ENCODE data around the gene OR10C1. TPM values are rescaled to one million over a fixed set of nuclear protein-coding genes. Genes with fewer than 3 reads are reported as not detected.

The OR10C1 gene
- total and polyA plus RNA-seq, 2 donors (not counting 1 experiment from before 2014, with no cell fraction given), result not detected

DNA sequence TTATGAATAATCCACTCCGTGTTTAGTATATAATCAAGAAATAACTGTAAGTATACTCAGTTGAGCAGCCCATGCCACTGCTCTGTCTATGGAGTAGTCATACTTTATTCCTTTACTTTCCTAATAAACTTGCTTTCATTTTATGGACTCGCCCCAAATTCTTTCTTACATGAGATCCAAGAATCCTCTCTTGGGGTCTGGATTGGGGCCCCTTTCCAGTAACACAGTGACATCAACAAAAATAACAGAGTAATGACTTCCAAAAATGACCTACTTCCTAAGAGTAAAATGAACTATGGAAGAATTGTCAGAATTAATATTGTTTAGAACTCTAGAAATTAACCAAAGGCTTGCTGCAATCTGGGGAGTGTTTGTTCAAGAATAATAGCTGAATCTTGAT lies 26.7 kb downstream of the OR10C1 start:
- Histone ChIP-seq H3K79me2 (ENCODE audit: control insufficient read depth, insufficient read depth, low read length) (no peaks in the 10 kb centered on the region), H3K4me1 (ENCODE audit: control insufficient read depth, extremely low read depth, insufficient read depth, low read length) (no peaks in the 10 kb centered on the region), H3K4me3 (replicated peaks in 1 of 4; ENCODE audit: control extremely low read depth in 1 of 4, insufficient read depth in 1 of 4, low read depth in 3 of 4, low read length in 4 of 4) (no peak overlapping the region), H3K9me3 (ENCODE audit: control insufficient read depth, insufficient read depth, low read depth, low read length) (no peaks in the 10 kb centered on the region), H3K4me2 (ENCODE audit: extremely low read depth, insufficient read depth, low read length) (no peak overlapping the region), H3K27ac (ENCODE audit: insufficient read depth, low read length) (no peak overlapping the region), H2AFZ (ENCODE audit: low read length) (no peak overlapping the region), H3K9ac (ENCODE audit: insufficient read depth, low read length) (no peak overlapping the region), H3K36me3 (ENCODE audit: control insufficient read depth, insufficient read depth, low read length) (no peaks in the 10 kb centered on the region), H3K27me3 (ENCODE audit: control insufficient read depth, insufficient read depth, low read length) (no peaks in the 10 kb centered on the region), H4K20me1 (ENCODE audit: control insufficient read depth, extremely low read depth, insufficient read depth, low read length) (no peaks in the 10 kb centered on the region)
- DNase-seq (ENCODE audit: low read depth in 2 of 2), result no peak
- TF ChIP-seq, protein P1, sequence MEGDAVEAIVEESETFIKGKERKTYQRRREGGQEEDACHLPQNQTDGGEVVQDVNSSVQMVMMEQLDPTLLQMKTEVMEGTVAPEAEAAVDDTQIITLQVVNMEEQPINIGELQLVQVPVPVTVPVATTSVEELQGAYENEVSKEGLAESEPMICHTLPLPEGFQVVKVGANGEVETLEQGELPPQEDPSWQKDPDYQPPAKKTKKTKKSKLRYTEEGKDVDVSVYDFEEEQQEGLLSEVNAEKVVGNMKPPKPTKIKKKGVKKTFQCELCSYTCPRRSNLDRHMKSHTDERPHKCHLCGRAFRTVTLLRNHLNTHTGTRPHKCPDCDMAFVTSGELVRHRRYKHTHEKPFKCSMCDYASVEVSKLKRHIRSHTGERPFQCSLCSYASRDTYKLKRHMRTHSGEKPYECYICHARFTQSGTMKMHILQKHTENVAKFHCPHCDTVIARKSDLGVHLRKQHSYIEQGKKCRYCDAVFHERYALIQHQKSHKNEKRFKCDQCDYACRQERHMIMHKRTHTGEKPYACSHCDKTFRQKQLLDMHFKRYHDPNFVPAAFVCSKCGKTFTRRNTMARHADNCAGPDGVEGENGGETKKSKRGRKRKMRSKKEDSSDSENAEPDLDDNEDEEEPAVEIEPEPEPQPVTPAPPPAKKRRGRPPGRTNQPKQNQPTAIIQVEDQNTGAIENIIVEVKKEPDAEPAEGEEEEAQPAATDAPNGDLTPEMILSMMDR (conservative IDR thresholded peaks at IDR 0.05 in 1 of 2, IDR thresholded peaks at IDR 0.05 in 1 of 2; ENCODE audit: low read depth in 1 of 2, low read length in 2 of 2), result no peak
- TF ChIP-seq EZH2 (IDR thresholded peaks at IDR 0.05; ENCODE audit: low read length, missing control alignments), result no peak

DNA sequence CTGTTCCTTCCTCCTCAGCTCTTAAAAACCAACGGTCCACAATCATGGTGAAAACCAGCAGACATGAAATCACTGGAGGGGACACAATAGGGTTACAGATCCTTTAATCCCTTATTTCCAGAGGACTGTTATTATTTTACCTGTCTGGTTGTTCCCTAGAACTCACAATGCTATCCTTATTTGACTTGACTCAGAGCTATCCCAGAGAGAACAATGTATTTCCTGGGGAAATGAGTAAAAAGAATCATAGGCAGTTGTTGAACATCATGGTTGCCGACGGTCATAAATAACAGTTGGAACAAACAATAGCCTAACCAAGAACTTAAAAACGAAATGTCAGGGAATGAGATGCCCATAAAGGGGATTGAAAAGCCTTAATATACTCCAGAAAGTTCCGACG lies 27.1 kb downstream of the OR10C1 start:
- Histone ChIP-seq H3K27me3 (ENCODE audit: control insufficient read depth, insufficient read depth, low read length) (no peaks in the 10 kb centered on the region), H4K20me1 (ENCODE audit: control insufficient read depth, extremely low read depth, insufficient read depth, low read length) (no peaks in the 10 kb centered on the region), H2AFZ (ENCODE audit: low read length) (no peak overlapping the region), H3K9me3 (ENCODE audit: control insufficient read depth, insufficient read depth, low read depth, low read length) (no peaks in the 10 kb centered on the region), H3K27ac (ENCODE audit: insufficient read depth, low read length) (no peak overlapping the region), H3K79me2 (ENCODE audit: control insufficient read depth, insufficient read depth, low read length) (no peaks in the 10 kb centered on the region), H3K4me1 (ENCODE audit: control insufficient read depth, extremely low read depth, insufficient read depth, low read length) (no peaks in the 10 kb centered on the region), H3K4me3 (replicated peaks in 1 of 4; ENCODE audit: control extremely low read depth in 1 of 4, insufficient read depth in 1 of 4, low read depth in 3 of 4, low read length in 4 of 4) (no peak overlapping the region), H3K36me3 (ENCODE audit: control insufficient read depth, insufficient read depth, low read length) (no peaks in the 10 kb centered on the region), H3K4me2 (ENCODE audit: extremely low read depth, insufficient read depth, low read length) (no peak overlapping the region), H3K9ac (ENCODE audit: insufficient read depth, low read length) (no peak overlapping the region)
- DNase-seq (ENCODE audit: low read depth in 2 of 2), result no peak
- TF ChIP-seq, protein P1 (conservative IDR thresholded peaks at IDR 0.05 in 1 of 2, IDR thresholded peaks at IDR 0.05 in 1 of 2; ENCODE audit: low read depth in 1 of 2, low read length in 2 of 2), result no peak

DNA sequence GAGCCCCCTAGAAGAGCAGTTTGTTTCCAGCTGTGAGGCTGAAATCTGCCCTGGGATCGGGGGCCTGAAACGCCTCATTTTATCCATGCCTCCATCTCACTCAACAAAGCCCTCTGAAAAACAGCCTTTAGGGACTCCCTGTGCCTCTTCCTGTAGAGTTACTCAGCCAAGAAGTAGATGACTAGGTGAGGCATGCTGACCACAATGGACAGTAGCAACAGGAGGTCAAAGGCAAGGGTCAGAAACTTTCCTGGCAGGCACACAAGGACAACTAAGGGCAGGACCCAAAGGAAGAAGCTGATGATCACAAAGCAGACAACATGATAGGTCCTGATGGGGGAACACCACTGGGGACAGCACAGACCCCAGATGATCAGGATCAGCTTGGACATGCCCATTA lies 35.9 kb downstream of the OR10C1 start:
- no peak overlapping the region for H3K4me2 ChIP-seq (ENCODE audit: extremely low read depth, insufficient read depth, low read length)
- no peaks in the 10 kb centered on the region for H4K20me1 ChIP-seq (ENCODE audit: control insufficient read depth, extremely low read depth, insufficient read depth, low read length)
- H3K27me3 ChIP-seq (ENCODE audit: control insufficient read depth, insufficient read depth, low read length), result no peaks in the 10 kb centered on the region
- no peaks in the 10 kb centered on the region for H3K4me1 ChIP-seq (ENCODE audit: control insufficient read depth, extremely low read depth, insufficient read depth, low read length)
- no peak overlapping the region for H3K4me3 ChIP-seq (replicated peaks in 1 of 4; ENCODE audit: control extremely low read depth in 1 of 4, insufficient read depth in 1 of 4, low read depth in 3 of 4, low read length in 4 of 4)
- no peaks in the 10 kb centered on the region for H3K9me3 ChIP-seq (ENCODE audit: control insufficient read depth, insufficient read depth, low read depth, low read length)
- H3K36me3 ChIP-seq (ENCODE audit: control insufficient read depth, insufficient read depth, low read length), result no peaks in the 10 kb centered on the region
- no peak overlapping the region for H3K27ac ChIP-seq (ENCODE audit: insufficient read depth, low read length)
- no peak overlapping the region for H2AFZ ChIP-seq (ENCODE audit: low read length)
- H3K79me2 ChIP-seq (ENCODE audit: control insufficient read depth, insufficient read depth, low read length), result no peaks in the 10 kb centered on the region
- DNase-seq (ENCODE audit: low read depth in 2 of 2), result no peak
- TF ChIP-seq, protein P1 (conservative IDR thresholded peaks at IDR 0.05 in 1 of 2, IDR thresholded peaks at IDR 0.05 in 1 of 2; ENCODE audit: low read depth in 1 of 2, low read length in 2 of 2), result no peak
- no peak for TF ChIP-seq EZH2 (IDR thresholded peaks at IDR 0.05; ENCODE audit: low read length, missing control alignments)
- no peak overlapping the region for H3K9ac ChIP-seq (ENCODE audit: insufficient read depth, low read length)
